ENCODE results near the gene GXYLT2. TPM values are rescaled to one million over a fixed set of nuclear protein-coding genes. Genes with fewer than 3 reads are reported as not detected.
A peak's percentile ranks its signal among the peaks of the same experiment; 100 is the strongest.

The GXYLT2 gene
- total and polyA plus RNA-seq, 10 of the 15 experiments (the other 5 are each of a cell fraction or from before 2014, with no cell fraction given), result 0.27 to 2.6 (median 0.78) TPM

DNA sequence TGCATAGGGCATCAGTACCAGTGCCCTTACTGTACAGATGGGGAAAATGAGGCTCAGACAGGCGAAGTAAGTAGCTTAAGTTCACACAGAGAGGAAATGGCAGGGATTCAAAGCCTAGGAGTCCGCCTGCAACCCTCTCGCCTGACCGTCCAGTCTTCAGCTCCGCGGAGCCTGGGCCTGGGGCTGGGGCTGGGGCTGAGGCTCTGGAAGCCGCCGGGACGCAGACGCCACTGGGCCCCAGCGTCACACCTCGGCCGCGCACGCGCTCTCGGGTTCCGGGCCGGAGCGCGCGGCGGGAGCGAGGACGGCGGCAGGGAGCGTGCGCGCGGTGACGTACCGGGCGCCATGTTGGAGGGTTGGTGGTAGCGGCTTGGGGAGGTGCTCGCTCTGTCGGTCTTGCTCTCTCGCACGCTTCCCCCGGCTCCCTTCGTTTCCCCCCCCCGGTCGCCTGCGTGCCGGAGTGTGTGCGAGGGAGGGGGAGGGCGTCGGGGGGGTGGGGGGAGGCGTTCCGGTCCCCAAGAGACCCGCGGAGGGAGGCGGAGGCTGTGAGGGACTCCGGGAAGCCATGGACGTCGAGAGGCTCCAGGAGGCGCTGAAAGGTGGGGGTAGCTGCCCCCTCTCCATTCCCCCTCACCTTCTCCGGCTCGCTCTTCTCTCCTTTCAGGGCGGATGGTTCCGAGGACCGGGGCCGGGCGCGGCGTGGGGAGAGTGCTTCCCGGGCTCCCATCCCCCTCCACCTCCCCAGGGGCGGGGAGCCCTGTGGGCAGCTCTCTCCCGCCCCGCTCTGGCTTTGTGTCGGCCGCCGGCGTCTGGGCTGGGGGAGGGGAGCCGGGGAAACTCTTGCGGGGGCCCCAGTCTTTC is 108.9 kb downstream of the GXYLT2 start, which contains the start of gene PPP4R2 (continued):
- TF ChIP-seq PRDM15 (CRISPR knock-in tag; IDR thresholded peaks at IDR 0.05), result no peak
- peak; percentile 28 for TF ChIP-seq MYC (IDR thresholded peaks at IDR 0.05; ENCODE audit: insufficient read depth, insufficient read length, insufficient replicate concordance, low read length, severe bottlenecking)
- no peak for TF ChIP-seq ZNF274 (IDR thresholded peaks at IDR 0.05; ENCODE audit: insufficient read depth, insufficient read length)
- no peak for TF ChIP-seq BMI1 (IDR thresholded peaks at IDR 0.05; ENCODE audit: borderline replicate concordance)
- TF ChIP-seq NFYA (IDR thresholded peaks at IDR 0.05; ENCODE audit: borderline replicate concordance, low read depth, low read length), result no peak
- TF ChIP-seq SIX5 (IDR thresholded peaks at IDR 0.05; ENCODE audit: low read depth, low read length, severe bottlenecking), result no peak
- 0 out of 2 replicates have a peak, but pooled peaks have one; percentile 21 for TF ChIP-seq PML (IDR thresholded peaks at IDR 0.05; ENCODE audit: low read length)
- no peak for TF ChIP-seq RCOR1 (conservative IDR thresholded peaks at IDR 0.05; ENCODE audit: low read depth, low read length)
- TF ChIP-seq IKZF2 (IDR thresholded peaks at IDR 0.05), result peak in 1 of 2 experiments; percentile 48; a peak in 2 of 4 replicates
- no peak for TF ChIP-seq MTA3 (IDR thresholded peaks at IDR 0.05; ENCODE audit: borderline replicate concordance, low read length)
- TF ChIP-seq, protein P1, sequence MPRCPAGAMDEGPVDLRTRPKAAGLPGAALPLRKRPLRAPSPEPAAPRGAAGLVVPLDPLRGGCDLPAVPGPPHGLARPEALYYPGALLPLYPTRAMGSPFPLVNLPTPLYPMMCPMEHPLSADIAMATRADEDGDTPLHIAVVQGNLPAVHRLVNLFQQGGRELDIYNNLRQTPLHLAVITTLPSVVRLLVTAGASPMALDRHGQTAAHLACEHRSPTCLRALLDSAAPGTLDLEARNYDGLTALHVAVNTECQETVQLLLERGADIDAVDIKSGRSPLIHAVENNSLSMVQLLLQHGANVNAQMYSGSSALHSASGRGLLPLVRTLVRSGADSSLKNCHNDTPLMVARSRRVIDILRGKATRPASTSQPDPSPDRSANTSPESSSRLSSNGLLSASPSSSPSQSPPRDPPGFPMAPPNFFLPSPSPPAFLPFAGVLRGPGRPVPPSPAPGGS (IDR thresholded peaks at IDR 0.05; ENCODE audit: borderline replicate concordance, insufficient read depth, low read depth, low read length, poor library complexity, severe bottlenecking), result no peak
- peak in 1 of 2 experiments; percentile 86; a peak in 2 of 3 replicates for TF ChIP-seq EGR1 (IDR thresholded peaks at IDR 0.05; ENCODE audit: borderline replicate concordance in 1 of 2, low read depth in 2 of 2, low read length in 2 of 2)
- TF ChIP-seq IRF4 (IDR thresholded peaks at IDR 0.05; ENCODE audit: low read depth, low read length), result no peak
- TF ChIP-seq CBX5 (IDR thresholded peaks at IDR 0.05; ENCODE audit: low read depth), result no peak
- TF ChIP-seq NRF1 (conservative IDR thresholded peaks at IDR 0.05; ENCODE audit: low read depth, low read length), result peak; percentile 44
- TF ChIP-seq SPI1 (IDR thresholded peaks at IDR 0.05; ENCODE audit: borderline replicate concordance, insufficient read depth, low read depth, low read length), result no peak
- peak; percentile 82; the same call in 1 of the 2 replicates for TF ChIP-seq TAF1 (IDR thresholded peaks at IDR 0.05; ENCODE audit: borderline replicate concordance, low read depth, low read length)
- no peak for TF ChIP-seq RBBP5 (conservative IDR thresholded peaks at IDR 0.05)
- TF ChIP-seq ZNF622 (IDR thresholded peaks at IDR 0.05), result no peak
- TF ChIP-seq POLR2AphosphoS5 (IDR thresholded peaks at IDR 0.05; ENCODE audit: low read length), result peak; percentile 93
- TF ChIP-seq SUPT20H (IDR thresholded peaks at IDR 0.05; ENCODE audit: borderline replicate concordance, control insufficient read depth, low read depth, low read length), result no peak
- TF ChIP-seq ZNF384 (IDR thresholded peaks at IDR 0.05; ENCODE audit: borderline replicate concordance, low read depth, low read length), result no peak
- peak; percentile 63 for TF ChIP-seq LARP7 (IDR thresholded peaks at IDR 0.05)
- no peak for TF ChIP-seq JUND (IDR thresholded peaks at IDR 0.05; ENCODE audit: low read depth, low read length)
- no peak; the same call in 1 of the 2 replicates for TF ChIP-seq FOXM1 (IDR thresholded peaks at IDR 0.05; ENCODE audit: low read depth, low read length)
- peak; percentile 62; the same call in 1 of the 2 replicates for TF ChIP-seq IKZF1 (conservative IDR thresholded peaks at IDR 0.05)

All from GM12878 (cell line).